ENCODE data around the gene NEK9.
"Not testable (repeated sequence)": the region's sequence is repeated elsewhere in the genome, so short reads cannot be mapped to it uniquely, and the experiment has no call there.

The NEK9 gene

DNA sequence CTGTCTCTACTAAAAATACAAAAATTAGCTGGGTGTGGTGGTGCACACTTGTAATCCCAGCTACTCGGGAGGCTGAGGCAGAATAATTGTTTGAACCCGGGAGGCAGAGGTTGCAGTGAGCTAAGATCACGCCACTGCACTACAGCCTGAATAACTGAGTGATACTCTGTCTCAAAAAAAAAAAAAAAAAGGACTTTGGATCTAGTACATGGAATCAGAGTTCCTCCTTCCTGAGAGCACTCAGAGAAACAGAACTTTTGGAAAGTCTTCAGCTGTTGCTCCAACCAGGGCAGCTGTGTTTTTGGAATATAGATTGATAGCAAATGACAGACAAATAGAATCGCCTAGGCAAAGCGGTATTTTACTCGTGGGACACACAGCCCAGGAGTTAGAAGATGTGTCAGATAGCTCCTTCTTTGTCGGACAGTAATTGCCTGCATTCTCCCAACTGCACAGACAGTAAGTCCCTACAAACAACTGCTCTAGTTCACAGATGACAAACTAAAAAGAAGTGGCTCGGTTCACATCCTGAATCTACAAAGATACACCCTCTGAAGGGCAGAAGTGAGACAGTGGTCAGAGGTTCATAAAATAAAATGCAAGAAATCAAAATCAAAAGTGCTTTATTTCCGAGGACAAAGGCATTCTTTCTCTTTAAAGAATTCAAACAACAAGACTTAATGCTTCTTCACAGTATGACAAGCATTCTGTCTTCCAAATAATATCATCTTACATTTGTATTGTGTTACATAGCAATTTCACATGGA is 17.1 kb upstream of the NEK9 start:
- DNase-seq: no peak

DNA sequence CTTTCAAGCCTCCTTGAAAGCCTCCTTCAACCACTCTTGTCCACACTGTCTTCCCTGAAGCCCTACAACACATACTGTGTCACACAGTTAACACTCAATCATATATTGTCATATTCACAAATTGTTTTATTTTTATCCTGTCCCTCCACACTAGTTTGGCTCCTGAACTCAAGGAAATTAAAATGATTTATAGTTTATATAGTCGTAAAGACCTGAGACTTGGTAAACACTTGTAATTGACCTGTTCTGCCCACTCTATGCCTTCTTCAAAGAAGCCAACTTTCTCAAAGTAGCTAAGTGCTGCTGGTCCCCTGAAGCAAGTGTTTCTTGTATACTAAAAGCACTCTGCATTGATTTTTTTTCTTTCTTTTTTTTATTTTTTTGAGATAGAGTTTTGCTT is 15.6 kb upstream of the NEK9 start:
- no peak for DNase-seq

DNA sequence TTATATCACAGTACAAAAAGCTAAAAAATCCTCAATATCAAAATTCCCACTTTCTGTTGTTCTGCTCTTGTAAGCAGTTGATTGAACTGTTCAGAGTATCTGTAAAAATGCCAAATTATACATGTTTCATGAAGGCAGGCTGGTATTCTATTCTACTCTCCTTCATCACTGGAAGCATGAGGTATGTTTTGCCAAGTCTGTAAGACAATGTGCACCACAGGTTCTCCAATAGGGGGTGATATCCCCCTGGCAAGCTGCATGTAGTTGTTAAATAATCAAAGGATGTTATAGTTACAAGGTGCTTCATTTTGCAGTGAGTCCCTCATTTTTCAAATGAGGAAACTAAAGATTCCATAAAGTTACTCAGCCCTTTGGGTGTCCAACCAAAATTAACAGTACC is 15.1 kb upstream of the NEK9 start:
- peak; percentile 32 for DNase-seq

DNA sequence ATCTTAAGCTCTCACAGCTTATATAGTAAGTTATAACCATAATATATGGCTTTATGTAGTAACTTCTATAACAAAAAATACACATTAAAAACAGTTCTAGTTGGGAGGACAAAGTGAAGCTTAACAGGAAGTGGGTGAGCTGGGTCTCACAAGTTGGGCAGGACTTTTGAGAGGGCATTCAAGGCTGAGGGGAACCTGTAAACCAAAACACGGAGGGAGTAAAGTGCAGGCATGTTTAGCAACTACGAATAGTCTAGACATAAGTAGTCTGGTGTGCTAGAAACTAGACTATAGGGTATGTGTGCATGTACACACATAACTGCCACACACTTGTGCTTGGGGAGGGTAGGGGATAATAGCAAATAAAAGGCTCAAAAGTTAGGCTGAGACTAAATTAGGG is 14.2 kb upstream of the NEK9 start:
- no peak for DNase-seq

DNA sequence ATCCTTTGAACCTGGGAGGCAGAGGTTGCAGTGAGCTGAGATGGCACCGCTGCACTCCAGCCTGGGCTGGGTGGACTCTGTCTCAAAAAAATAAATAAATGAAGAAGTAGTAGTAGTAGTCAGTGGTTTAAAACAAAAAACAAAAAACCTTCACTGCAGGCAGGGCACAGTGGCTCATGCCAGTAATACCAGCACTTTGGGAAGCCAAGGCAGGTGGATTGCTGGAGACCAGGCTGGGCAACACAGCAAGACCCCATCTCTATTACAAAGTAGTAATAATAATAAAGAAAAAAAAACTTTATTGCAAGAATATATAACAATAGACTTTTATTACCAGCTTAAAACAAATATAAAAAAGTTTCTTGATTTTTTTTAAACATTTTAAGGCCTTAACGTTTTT is 13.8 kb upstream of the NEK9 start:
- DNase-seq: no peak

DNA sequence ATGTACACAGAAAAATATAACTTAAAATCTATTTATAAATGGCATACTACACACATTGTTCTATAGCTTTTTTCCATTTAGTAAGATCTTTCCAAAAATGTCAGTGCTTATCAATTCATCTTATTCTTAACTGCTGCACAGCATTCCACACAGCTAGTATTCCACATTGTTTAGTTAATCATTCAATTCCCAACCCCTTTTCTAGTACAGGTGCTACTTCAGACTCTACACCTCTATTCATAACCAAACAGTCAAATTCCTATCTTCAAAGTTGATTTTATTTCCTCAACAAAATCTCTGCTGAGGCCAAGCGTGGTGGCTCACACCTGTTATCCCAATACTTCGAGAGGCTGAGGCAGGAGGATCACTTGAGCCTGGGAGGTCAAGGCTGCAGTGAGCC is 12.3 kb upstream of the NEK9 start:
- no peak for DNase-seq

DNA sequence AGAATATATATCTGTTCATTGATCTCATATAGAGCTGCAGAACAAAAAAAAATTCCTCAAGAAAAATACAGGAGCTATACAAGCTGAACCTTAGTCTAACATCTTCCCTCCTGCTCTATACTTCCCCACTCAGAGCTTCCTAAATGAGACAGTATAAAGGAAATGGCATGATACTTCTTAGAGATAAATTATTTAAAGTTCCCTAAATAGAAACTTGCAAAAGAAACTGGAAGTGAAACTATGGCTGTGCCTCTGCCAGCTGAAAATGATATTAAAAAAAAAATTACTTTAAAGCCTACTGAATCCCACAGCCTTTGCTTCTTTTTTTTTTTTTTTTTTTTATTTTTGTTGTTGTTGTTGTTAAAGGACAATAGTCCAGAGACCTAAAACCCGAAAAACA is 11.6 kb upstream of the NEK9 start:
- DNase-seq: no peak

DNA sequence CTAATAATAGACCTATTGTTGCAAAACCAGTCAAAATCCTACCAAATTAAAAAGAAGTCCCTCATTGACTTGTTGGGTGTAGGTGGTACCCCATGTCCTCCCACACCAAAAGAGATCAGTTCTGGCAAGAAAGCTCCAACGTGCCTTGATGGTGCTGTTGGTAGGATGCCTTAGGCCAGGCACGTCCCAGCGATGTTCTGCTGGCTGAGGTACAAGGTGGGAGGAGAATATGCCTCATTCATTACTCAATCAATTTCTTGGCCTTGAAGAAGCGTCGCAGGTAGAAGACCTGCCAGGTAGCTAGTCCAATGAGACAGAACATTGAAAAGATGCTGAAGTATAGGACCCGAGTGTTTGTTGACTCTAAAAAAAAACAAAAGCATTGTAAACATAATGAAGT is 7.8 kb upstream of the NEK9 start:
- DNase-seq: no peak

DNA sequence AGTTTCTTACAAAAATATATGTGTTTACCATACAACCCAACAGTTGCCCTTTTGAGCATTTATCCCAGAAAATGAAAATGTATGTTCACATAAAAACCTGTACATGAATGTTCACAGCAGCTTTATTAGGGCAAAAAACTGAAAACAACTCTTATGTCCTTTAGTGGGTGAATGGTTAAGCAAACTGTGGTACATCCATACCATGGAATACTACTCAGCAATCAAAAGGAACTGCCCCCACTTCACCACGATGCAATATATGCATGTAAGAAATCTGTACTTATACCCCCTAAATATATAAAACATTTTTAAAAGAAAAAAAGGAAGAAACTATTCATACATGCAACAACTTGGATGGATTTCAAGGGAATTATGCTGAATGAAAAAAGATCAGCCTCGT is 6.7 kb upstream of the NEK9 start:
- no peak for DNase-seq

DNA sequence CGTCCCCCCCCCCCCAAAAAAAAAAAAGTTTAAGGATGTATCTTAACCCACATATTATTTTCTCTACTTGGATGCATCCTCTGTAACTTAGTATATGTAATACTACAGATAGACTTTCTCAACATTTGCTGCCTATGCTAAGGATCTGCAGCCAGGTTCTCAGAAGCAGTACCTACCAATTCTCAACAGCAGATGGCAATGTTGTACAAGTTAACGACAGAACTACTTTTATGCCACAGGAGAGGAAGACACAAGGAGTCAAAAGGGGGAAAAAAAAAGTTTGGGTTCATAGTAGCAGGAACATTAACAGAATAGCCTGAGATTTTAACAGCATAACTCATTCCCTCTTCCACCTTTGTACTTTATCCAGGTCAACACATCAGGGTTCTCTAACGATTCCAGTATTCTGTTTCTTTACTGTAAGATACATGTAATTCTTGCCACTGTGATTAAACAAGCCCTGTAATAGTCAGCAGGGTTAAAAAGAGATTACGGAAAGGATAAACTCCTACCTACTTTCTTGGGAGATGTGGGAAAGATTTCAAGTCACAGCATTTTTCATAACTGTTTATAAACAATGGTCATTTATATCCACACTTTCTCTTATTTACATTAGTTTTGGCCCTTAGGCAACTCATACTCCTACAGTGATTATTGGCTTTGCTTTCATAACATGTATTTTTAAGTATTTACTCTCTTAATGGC is 5.7 kb upstream of the NEK9 start:
- peak; percentile 71 for DNase-seq

DNA sequence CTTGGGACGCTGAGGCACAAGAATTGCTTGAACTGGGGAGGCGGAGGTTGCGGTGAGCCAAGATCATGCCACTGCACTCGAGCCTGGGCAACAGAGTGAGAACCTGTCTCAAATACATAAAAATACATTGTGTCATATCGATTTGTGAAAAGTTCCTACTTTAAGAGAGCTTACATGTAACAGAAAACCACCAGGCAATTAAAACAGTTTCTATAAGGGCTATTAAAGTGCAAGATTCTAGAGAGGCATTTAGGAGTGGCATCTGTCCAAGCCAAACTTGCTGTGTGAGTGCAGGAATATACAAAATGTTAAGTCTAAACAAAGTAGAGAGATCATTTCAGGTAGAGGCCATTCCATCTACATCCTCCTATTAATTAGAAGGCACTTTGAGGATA is 1.7 kb upstream of the NEK9 start:
- DNase-seq: no peak

DNA sequence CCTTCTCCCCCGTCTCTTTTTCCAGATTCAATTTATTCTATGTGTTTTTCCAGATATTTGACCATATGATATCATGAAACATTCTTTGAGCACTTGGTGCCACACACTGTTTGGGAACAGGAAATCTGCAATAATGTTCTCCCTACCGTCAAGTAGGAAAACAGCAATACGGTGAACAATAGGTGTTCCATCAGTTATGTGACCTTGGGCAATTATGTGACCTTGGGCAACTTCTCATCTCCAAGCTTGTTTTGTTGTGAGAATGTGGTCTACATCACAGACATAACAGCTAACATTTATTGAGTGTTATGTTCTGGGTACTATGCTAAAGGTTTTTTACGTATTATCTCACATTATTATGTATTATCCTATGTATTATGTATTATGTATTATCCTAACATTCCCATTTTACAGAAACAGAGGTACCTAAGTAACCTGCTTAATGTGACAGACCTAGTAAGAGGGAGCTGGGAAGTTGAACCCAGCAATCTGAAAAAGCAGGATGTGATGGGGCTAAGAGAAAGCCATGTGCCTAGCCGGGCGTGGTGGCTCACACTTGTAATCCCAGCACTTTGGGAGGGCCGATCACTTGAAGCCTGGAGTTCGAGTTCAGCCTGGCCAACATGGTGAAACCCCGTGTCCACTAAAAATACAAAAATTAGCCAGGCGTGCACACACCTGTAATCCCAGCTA is 1.2 kb upstream of the NEK9 start:
- DNase-seq: no peak

DNA sequence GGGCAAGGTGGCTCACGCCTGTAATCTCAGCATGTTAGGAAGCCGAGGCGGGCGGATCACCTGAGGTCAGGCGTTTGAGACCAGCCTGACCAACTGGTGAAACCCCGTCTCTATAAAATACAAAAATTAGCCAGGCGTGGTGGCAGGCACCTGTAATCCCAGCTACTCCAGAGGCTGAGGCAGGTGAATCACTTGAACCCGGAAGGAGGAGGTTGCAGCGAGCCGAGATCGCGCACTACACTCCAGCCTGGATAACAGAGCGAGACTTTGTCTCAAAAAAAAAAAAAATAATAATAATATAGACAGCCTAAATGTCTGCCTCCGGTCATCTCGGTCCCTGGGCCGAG is 599 bp upstream of the NEK9 start:
- DNase-seq: not testable (repeated sequence)

DNA sequence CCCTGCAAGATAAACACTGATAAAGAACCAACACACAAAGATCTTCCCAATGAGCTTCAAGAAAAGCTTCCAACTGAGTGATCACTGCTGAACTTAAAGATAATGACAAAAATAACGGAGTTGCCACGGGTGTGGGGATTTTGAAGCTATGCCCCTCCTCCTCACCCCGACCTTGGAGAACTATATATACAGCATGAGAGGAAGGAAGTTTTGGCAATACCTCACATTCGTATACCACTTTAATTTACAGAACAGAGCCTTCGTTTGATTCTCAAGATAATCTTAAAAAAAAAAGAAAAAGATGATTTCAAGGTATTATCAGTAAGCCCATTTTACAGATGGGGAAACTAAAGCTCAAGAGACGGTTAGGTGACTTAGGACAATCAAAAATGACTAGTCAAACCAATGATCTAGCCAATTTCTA is 715 bp downstream of the NEK9 start:
- no peak for DNase-seq

DNA sequence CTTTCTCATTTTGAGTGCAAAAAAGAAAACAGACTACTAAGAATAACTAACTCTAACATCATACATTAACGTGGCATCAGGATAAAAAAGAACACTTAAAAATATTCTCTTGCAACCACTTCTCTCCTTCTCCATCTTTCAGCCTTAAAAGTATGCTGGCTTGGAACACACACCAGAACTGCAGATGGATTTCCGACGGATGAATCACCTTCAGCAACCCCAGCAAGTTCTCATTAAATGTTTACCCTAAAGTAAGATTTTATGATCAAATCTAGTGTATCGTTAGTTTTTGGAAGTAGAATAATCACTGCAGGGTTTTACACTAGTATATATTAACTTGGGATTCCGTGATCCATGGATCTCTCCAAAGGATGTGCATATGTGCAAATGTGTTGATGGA is 1.2 kb downstream of the NEK9 start:
- peak; percentile 67 for DNase-seq

DNA sequence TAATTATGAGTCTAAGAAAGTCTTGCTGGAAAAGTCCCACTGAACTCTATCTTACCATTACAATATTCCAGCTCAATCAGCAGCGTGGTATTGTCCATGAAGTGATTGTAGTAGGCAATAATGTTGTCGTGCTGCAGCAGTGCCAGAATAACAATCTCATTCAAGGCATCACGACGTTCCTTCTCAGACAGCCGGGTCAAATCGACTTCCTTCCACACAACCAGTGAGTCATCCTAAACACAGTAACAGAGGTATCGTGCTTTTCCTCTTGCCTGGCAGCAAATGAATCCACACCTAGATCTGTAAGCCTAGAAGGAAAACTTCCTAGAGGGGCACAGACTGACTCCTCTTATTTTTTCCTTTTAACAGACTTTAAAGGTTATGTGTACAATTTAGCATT is 2.9 kb downstream of the NEK9 start:
- DNase-seq: peak; percentile 30

DNA sequence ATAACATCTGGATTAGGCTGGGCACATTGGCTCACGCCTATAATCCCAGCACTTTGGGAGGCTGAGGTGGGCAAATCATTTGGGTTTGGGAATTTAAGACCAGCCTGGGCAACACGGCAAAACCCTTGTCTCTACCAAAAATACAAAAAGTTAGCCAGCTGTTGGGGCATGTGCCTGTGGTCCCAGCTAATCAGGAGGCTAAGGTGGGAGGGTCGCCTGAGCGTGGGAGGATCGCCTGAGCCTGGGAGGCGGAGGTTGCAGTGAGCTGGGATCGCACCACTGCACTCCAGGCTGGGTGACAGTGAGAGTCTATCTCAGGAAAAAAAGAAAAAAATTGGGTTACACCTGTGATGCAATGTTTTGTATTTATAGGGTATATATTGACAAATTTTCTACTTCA is 5.3 kb downstream of the NEK9 start:
- no peak for DNase-seq

DNA sequence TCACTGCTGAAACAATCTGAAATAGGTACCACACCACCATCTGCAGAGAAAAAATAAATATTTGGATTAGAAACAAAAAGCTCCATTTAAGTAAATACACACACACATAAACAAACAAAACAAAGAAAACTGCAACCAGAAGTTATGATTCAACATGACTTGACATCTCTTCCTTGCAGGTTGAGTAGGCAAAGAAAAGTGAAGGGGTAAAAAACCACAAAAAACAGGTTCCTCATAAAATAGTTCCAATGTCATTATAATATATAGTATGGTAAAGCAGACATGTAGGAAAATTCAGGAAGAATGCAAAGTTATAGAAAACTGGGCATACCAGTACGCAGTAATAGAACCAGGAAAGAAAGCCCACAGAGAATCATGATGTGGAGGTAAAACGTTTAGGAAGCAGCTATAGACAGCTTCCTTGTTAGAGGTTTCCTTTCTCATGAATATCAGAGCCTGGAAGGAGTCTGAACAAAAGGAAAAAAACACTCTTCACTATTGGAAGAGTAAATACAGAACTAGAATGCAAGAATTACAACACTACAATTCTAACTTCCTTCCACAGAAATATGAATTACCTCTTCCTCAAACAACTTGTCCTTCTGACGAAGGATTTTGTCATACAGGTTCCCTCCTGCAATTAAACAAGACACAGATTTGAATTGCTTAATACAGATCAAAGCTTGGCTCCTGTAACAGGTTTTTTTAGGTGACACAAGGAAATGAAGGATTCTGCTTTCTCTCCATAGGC is 6.1 kb downstream of the NEK9 start:
- DNase-seq: no peak

DNA sequence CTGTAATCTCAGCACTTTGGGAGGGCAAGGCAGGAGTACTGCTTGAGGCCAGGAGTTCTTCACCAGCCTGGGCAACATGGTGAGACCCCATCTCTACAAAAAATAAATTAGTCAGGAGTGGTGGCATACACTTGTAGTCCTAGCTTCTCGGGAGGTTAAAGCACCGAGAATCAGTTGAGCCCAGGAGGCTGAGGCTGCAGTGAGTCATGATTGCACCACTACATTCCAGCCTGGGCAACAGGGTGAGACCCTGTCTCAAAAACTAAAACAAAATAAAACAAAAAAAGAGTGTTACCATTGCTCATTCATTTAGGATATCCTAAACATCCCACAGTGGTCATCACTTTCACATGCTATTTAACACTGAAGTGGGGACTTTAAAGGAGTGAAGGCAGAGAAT is 7.8 kb downstream of the NEK9 start:
- DNase-seq: peak; percentile 17

DNA sequence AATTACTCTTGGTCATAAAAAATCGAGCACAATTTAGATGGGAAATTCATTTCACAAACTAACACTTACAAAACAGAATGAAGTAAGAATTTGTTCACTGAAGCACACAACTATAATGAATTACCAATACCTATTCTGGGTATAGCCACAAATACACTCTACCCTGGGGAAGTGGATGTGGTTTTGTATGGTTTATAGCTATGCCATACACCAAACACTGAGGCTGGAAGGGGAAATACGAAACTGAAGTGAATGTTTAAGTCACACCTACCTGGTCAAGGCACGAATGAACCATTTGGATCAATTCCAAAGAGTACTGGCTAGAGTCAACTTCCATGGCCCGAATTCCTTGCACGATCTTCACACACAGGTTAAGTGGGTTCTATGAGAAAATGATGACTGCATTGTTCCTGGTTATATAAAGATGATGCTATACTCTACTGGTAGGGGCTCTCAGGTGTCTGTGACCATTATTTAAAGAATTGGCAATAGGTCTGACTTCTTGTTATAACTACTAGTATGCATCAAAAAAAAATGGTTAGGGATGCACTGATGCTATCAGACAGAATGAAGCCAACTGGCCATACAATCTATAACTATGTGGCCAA is 12.8 kb downstream of the NEK9 start:
- no peak for DNase-seq

DNA sequence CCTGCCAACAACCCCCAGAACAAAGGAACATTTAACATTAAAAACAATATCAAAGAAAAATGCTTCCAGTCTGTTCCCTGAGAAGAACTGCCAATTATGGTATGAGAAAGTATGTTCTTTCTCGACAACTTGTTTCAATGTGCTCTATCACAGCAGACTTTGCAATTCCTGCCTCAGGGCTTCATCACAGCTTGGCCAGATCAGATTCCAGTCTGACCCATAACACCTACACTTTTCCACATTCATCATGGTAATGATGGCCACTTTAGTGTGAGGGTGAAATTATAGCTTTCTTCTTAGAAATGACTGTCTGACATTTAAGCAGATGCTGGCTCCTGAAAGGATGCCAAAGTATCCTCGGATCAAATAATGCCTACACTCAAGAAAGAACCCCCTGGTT is 17.0 kb downstream of the NEK9 start:
- no peak for DNase-seq

DNA sequence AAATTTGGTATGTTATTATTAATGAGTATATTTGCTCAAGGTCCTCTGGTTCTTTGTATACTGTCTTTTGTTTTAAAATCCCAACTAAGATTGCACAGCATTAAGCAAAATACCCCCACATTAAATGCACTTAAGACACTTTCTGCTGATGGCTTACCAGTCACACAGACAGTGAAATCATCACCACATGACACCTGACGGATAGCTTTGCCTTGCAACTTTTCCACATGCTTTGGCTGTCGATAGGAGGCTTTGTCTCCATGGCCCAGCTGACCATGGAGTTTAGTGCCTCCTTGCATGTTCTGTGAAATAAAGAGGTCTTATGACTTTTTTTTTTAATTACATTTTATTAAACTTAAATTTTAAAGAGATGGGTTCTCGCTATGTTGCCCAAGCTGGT is 19.7 kb downstream of the NEK9 start:
- DNase-seq: no peak

DNA sequence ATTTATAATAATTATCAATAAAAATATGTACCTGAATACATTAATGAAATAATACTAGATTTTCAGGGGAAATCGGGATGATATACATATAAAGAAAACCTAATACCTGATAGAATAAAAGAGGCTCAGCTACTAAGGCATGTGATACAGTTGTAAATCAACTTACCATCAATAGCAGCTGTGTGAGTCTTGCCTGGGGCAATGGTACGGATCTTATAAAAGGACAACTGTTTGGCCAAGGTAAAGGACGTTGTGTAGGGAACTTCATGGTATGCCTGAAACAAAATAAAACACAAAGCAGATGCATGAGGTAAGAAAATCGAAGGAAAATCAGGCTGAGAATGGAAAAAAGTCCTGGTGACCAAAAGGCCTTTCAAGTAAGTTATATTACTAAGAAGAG is 25.4 kb downstream of the NEK9 start:
- no peak for DNase-seq
